GM21515 (cell line): Measurements from ENCODE around the gene SMIM14.
"Not testable (repeated sequence)": the region's sequence is repeated elsewhere in the genome, so short reads cannot be mapped to it uniquely, and the experiment has no call there.

ENCODE experiments used
- ATAC-seq: cut with Tn5 transposase; IDR thresholded peaks from one replicate; pipeline ENCODE4 v1.9.1; 2021; ENCODE audit not compliant: unreplicated experiment

Gene SMIM14

DNA sequence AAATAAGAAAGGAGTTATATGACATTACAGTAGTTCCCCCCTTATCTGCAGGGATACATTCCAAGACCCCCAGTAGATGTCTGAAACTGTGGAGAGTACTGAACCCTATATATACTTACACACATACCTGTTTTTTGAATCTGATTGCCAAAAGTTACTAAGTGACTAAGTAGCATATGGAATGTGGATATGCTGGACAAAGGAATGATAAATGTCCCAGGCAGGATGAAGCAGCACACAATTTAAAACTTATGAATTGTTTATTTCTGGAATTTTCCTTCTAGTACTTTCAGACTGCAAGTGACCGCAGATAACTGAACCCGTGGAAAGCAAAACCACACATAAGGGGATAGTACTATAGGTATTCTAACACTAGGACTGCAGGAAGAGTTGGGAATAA lies 134.1 kb downstream of the SMIM14 start:
- no peak for ATAC-seq

DNA sequence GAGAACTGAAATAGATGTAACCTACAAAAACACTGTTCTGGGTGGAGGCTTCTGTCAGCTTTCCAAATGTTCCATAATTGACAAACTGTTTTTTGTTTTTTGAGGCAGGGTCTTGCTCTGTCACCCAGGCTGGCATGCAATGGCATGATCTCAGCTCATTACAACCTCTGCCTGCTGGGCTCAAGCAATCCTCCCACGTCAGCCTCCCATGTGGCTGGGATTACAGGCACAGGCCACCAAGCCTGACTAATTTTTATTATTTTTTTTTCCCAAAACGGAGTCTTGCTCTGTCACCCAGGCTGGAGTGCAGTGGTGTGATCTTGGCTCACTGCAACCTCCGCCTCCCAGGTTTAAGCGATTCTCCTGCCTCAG lies 136.0 kb downstream of the SMIM14 start:
- not testable (repeated sequence) for ATAC-seq

DNA sequence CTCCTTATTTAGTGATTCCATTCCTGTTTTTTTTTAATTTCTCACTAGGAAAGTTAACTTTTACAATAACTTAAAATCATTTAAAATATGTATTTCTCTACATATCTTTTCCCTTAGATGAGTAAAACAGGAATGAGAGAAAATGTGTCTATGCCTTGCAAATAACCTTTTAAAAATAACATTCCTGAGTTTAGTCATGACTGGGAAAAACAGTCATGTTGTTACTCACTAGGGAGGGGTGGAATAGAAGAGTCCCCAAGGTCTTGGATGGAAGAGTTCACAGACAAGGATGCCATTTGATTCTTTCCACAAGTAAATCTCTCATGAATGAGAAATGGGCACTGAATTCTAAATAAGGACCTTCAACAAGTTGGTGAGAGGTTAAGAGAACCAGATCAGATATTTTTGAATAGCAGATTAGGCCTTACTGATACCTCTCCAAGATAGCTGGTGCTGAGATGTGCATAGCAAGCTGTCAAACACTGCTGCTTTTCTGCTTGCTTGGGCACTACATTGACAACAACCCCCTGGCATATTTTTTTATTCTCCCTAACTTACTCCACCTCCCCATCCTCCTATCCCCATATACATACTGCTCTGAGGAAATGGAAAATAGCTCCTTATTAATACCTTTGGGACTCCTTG lies 136.5 kb downstream of the SMIM14 start:
- ATAC-seq = no peak

DNA sequence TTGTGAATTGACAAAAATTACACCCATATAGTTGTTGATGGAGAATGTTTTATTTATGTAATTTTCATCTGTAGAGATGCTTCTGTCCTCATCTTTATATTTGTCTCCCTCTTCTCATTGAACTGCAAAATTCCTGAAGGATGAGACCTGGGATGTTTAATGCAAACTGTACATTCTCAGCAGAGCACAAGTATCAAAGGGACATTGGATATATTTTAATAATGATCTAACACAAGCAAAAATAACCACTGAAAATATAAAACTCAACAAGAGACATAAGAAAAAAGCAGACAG lies 140.0 kb downstream of the SMIM14 start:
- no peak for ATAC-seq

DNA sequence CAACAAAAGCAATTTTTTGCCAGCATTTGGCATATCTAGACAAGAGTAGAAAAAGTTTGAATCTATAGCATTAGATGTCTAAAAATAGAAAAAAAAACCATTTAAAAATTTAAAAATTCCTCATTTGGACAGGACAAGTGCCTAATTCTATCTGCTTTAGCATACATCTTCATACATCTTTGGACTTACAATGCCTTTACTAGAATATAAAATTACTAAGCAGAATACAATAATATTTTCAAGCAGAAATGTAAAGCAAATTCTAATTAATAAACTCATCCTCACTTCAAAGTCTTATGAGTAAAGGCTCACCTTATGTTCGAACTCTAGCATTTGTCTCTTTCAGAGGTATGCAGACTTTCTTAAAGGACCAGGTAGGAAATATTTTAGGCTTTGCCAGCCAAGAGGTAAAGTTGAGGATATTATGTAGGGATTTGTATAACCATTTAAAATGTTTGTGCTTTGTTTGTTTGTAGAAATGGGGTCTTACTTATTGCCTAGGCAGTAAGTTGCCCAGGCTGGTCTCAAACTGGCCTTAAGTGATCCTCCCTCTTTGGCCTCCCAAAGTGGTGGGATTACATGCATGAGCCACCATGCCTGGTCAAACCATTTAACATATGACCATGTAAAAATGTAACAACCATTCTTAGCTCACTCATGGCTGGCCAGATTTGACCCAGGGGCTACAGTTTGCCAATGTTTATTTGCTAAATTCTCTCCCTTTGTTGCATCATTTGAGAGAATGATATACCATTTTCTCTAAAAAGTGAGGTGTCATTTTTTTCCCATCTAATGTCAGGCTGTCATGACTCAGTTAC lies 140.5 kb downstream of the SMIM14 start:
- no peak for ATAC-seq
